Astrocyte of the spinal cord (primary cell): ENCODE data around the gene WSB2.

ENCODE experiments used
- DNase-seq: peaks from one replicate; pipeline ENCODE4 v3.0.0; 2011; ENCODE audit warnings: low read depth, low spot score
- H3K4me3 ChIP-seq: 2 replicates; pipeline ENCODE4 v1.5.1; 2011; ENCODE audit warnings: low read depth, mild to moderate bottlenecking, low read length, moderate library complexity
- CTCF ChIP-seq: IDR thresholded peaks from 2 replicates; pipeline ENCODE4 v1.5.1; 2012; ENCODE audit warnings: low read depth, mild to moderate bottlenecking, low read length, inconsistent platforms
- in situ Hi-C: cut with HindIII; loops from 2 replicates; pipeline ENCODE4 v1.10.0; 2017; ENCODE audit warnings: low sequenced_read_pairs

Gene WSB2

GRCh38 chr12:118036672-118037411, 24.1 kb downstream of the WSB2 start:
- TF ChIP-seq CTCF, result no peak
- no peak overlapping the region for H3K4me3 ChIP-seq
- no peak for DNase-seq
- in situ Hi-C loops, result no loop called here

DNA sequence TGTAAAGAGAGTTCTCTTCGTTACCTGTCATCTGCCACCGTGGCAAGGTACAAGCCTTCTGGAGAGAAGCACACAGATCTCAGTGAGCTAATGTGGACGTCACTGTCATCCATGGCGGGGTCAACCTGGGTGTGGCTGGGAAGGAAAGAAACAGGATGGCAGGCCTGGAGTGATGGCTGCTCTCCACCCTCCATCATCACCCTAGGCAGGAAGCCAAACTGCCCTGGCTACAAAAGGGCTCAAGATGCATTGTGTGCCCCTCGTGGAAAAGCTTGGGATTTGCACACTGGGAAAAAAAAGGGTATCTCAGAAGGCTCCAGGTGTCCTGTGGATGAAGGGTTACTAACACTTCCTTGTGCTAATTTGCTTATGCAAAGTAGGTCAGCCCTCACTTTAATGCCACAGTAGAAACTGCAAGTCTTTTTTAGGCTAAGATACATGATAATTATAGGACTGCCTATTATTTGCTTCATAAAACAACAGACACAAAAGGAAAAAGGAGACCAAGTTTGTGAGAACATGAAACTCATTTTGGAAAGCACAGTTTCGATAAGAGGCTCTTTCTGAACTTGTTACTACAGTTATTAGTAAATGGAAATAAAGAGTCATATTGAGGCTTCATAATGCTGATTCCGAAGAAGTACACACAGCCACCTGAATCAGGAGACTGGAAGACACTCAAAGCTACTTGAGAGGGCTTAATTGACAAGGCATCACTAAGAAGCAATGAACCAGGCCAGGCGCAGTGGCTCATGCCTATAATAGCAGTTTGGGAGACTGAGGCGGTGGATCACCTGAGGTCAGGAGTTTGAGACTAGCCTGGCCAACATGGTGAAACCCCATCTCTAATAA, 25.6 kb downstream of the WSB2 start:
- TF ChIP-seq CTCF, result peak; percentile 31

GRCh38 chr12:118034429-118035189, 26.4 kb downstream of the WSB2 start:
- TF ChIP-seq CTCF, result peak; percentile 55
- in situ Hi-C loops, result no loop called here
- peak; percentile 50 for DNase-seq
- no peak overlapping the region for H3K4me3 ChIP-seq

More for the DNA sequence above, 25.6 kb downstream of the WSB2 start:
- in situ Hi-C loops, result no loop called here
- no peak overlapping the region for H3K4me3 ChIP-seq
- peak; percentile 30 for DNase-seq

GRCh38 chr12:118033902-118034301, 27.1 kb downstream of the WSB2 start:
- no peak for TF ChIP-seq CTCF
- in situ Hi-C loops, result no loop called here
- DNase-seq, result no peak
- no peak overlapping the region for H3K4me3 ChIP-seq

DNA sequence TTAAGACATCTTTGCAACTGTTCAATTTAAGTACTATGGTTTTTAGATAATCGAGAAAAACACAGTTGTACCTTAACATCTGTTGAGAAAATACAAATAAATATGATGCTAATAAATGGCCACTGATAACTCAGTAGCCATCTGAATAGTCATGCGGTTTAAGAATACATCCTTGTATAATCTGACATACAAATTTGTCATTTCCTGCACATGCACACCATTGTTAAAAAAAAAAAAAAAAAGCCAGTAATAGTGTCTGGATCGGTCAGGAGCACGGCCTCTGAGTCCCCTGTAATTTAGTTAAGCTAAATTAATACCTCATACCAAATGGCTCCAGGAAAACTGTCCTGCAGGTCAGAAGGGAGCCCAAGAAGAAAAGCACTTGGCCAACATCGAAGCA, 27.7 kb downstream of the WSB2 start:
- no peak for TF ChIP-seq CTCF
- no peak overlapping the region for H3K4me3 ChIP-seq
- in situ Hi-C loops, result no loop called here
- no peak for DNase-seq

DNA sequence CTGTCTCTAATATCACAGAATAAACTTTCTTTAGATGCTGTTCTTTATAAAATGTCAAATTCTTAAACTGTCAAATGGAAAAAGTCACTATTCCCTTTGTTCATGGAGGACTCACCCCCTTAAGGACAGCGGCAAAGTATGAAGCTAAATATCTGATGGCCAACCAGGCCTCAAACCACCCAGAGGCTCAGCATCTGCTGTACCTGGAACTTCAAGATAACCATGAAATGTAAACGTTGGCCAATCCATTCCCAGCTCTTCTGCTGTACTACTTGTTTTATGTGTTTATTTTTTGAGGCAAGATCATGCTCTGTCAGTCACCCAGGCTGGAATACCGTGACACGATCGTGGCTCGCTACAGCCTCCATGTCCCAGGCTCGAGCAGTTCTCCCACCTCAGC, 28.8 kb downstream of the WSB2 start:
- in situ Hi-C loops, result no loop called here
- TF ChIP-seq CTCF, result no peak
- no peak for DNase-seq
- H3K4me3 ChIP-seq, result no peak overlapping the region
